ENCODE results near the gene ARL2. TPM values are rescaled to one million over a fixed set of nuclear protein-coding genes. Genes with fewer than 3 reads are reported as not detected.

ARL2 gene
- total and polyA plus RNA-seq, 3 donors from 2014 or later: 127 to 235 (median 154) TPM

GRCh38 chr11:65036931-65037330 is 23.0 kb downstream of the ARL2 start:
- no peaks in the 10 kb centered on the region for H3K27me3 ChIP-seq
- intact Hi-C loops (cut with DNase I; ENCODE audit: low total_unique reads): no loop called here
- no peaks in the 10 kb centered on the region for H3K36me3 ChIP-seq (ENCODE audit: low read depth, missing control alignments)
- peaks cover 3% of the 10 kb centered on the region for H3K4me1 ChIP-seq
- no peak overlapping the region for H3K4me3 ChIP-seq
- TF ChIP-seq POLR2A (IDR thresholded peaks at IDR 0.05) (no peak), CTCF (IDR thresholded peaks at IDR 0.05) (no peak)
- DNase-seq: peak; percentile 84
- H3K27ac ChIP-seq: no peak overlapping the region
- H3K9me3 ChIP-seq: no peaks in the 10 kb centered on the region
- 73 to 78% methylated on average over 6 of the region's 6 CpGs for WGBS, 2 donors

GRCh38 chr11:65040520-65040846 is 26.5 kb downstream of the ARL2 start:
- H3K36me3 ChIP-seq (ENCODE audit: low read depth, missing control alignments): no peaks in the 10 kb centered on the region
- WGBS, 2 donors: 12 to 16% methylated on average over 7 of the region's 7 CpGs
- H3K9me3 ChIP-seq: no peaks in the 10 kb centered on the region
- peak overlapping the region; percentile 91 to 93 for H3K27ac ChIP-seq
- TF ChIP-seq POLR2A (IDR thresholded peaks at IDR 0.05) (no peak), CTCF (IDR thresholded peaks at IDR 0.05) (no peak)
- H3K4me1 ChIP-seq: peaks cover 3% of the 10 kb centered on the region
- H3K4me3 ChIP-seq: peak overlapping the region; percentile 78 to 83
- DNase-seq: no peak
- intact Hi-C loops (cut with DNase I; ENCODE audit: low total_unique reads): no loop called here
- H3K27me3 ChIP-seq: no peaks in the 10 kb centered on the region

DNA sequence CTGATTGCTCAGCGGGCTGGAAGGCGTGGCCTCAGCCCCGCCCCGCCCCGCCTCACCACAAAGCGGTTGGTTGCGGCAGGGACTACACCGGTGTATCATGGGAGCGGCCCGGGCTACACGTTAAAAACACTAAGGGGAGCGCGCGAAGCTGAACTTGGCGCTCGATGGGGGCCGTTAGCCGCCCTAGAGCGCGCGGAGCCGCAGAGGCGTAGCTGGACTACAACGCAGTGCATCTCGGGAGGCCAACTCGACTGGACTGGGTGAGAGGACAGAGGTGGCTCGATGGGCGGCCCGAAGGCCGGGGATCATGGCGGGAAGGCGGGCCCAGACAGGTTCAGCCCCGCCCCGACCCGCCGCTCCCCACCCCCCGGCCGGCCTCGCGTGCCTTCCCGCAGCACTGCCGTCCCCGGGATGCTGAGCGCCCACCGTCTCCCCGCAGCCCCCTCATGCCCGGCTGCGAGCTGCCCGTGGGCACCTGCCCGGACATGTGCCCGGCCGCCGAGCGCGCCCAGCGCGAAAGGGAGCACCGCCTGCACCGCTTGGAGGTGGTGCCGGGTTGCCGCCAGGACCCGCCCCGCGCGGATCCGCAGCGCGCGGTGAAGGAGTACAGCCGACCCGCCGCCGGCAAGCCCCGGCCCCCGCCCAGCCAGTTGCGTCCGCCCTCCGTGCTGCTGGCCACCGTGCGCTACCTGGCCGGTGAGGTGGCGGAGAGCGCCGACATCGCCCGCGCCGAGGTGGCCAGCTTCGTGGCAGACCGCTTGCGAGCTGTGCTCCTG is 27.1 kb downstream of the ARL2 start, which contains the start of gene SAC3D1:
SAC3D1 (plus strand) TSS at position 364 of the 776 bp plus-strand sequence; CDS start at position 447, 83 bp downstream.
- H3K27me3 ChIP-seq: no peaks in the 10 kb centered on the region
- no peaks in the 10 kb centered on the region for H3K9me3 ChIP-seq
- H3K4me1 ChIP-seq: peaks cover 3% of the 10 kb centered on the region
- DNase-seq: peak; percentile 95
- H3K27ac ChIP-seq: peak within 1 kb of the TSS; percentile 91 to 93
- intact Hi-C loops (cut with DNase I; ENCODE audit: low total_unique reads): no loop called here
- no peaks in the 10 kb centered on the region for H3K36me3 ChIP-seq (ENCODE audit: low read depth, missing control alignments)
- peak within 1 kb of the TSS; percentile 78 to 83 for H3K4me3 ChIP-seq
- TF ChIP-seq POLR2A (IDR thresholded peaks at IDR 0.05): no peak
- TF ChIP-seq CTCF (IDR thresholded peaks at IDR 0.05): no peak
- WGBS, 2 donors: 0% methylated on average over 19 to 67 of the region's 91 CpGs

DNA sequence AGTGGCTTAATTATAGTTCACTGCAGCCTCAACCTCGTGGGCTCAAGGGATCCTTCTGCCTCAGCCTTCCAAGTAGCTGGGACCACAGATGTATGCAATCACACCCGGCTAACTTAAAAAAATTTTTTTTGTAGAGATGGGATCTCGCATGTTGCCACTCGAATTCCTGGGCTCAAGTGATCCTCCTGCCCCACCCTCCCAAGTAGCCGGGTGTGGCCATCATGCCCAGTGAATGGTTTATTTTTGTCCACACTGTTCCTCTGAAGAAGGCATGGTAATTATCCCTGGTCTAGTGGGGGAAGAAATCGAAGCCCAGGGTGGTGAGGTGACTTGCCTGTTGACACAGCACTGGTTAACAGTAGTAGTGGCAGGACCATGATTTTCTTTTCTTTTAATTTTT is 28.9 kb downstream of the ARL2 start:
- H3K4me3 ChIP-seq: no peak overlapping the region
- no peak overlapping the region for H3K27ac ChIP-seq
- H3K27me3 ChIP-seq: no peaks in the 10 kb centered on the region
- H3K9me3 ChIP-seq: no peaks in the 10 kb centered on the region
- 85 to 94% methylated on average over 6 of the region's 6 CpGs for WGBS, 2 donors
- intact Hi-C loops (cut with DNase I; ENCODE audit: low total_unique reads): no loop called here
- TF ChIP-seq POLR2A (IDR thresholded peaks at IDR 0.05): no peak
- no peak for TF ChIP-seq CTCF (IDR thresholded peaks at IDR 0.05)
- no peak for DNase-seq
- no peaks in the 10 kb centered on the region for H3K36me3 ChIP-seq (ENCODE audit: low read depth, missing control alignments)
- H3K4me1 ChIP-seq: peaks cover 4% of the 10 kb centered on the region
